NCI-H524 treated with DMSO at 0.1 percent for 48 hours (cell line): ENCODE measurements around the gene GAREM1.
"Not testable (repeated sequence)": the region's sequence is repeated elsewhere in the genome, so short reads cannot be mapped to it uniquely, and the experiment has no call there.

Experiments used
- DNase-seq: peaks from one replicate; lab custom pipeline; 2025; lab: John Stamatoyannopoulos, UW

Gene GAREM1

GRCh38 chr18:32368991-32369390 is 101.7 kb downstream of the GAREM1 start:
- no peak for DNase-seq

DNA sequence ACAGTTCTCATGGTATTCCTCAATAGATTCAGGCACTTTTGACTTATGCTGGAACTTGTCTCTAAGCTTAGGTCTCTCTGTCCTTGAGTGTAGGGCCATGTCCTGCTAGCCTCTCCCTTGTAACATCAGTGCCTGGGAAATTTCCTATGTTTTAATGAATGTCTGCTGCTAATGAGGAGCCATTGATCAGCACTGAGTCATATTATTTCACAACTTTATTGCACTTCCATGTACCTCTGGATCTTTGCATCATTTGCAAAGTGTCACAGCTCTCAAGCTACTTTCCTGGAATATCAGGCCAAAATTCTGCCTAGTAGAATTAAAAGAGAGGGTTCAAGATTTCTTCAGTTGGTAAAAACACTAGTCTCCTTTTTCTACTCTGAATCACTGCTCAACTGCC is 102.5 kb downstream of the GAREM1 start:
- no peak for DNase-seq

- DNase-seq: no peak
These were observed 103.8 kb downstream of the GAREM1 start for GRCh38 chr18:32366586-32367538.

DNA sequence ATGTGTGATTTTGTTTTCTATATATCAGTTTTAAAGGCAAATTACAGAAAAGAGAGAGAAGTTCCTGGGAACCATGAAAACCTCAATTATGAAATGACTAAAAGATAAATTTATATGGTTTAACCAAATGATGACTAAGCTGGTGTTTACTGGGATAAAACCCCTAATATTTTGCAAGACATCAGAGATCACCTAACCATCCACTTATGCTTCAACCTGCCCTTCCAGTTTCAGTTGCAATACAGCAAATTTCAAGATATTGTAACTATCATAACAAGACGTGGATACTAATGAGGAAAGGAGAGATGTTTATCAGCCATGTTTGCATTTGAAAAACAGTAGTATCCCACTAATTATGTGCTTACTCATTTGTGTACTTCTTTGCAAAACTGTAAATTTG is 108.2 kb downstream of the GAREM1 start:
- DNase-seq: no peak

DNA sequence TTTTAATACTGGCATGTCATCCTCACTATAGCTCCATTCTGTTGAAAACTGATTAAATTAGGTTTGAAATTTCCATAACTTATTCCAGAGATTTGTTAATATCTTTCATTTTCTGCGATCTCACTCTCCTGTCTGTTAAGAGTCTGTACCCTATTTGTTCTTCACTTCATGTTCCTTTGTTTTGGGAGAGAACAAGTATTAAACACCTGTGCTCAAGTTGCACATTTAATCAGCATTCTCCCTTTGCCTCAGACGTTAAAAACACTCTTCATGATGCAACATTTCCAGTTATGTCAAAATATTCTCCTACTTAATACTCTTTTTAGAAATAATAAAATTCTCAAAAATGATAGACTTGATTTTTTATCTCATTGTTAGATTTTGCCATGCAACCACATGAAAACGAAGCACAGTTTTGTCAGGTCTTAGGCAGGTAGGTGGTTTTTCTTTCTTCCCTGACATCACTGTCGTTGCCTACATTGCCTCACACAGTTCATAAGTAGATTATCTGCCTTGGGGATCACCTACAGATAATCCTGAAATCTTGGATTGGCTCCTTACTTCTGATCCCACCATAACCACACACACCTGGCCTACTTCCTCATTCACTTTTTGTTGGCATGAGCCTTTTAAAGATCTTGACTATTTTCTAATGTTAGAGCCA is 109.9 kb downstream of the GAREM1 start:
- no peak for DNase-seq

GRCh38 chr18:32358529-32358928 is 112.2 kb downstream of the GAREM1 start:
- DNase-seq: no peak

- no peak for DNase-seq
These were observed 112.6 kb downstream of the GAREM1 start for GRCh38 chr18:32358075-32358474.

DNA sequence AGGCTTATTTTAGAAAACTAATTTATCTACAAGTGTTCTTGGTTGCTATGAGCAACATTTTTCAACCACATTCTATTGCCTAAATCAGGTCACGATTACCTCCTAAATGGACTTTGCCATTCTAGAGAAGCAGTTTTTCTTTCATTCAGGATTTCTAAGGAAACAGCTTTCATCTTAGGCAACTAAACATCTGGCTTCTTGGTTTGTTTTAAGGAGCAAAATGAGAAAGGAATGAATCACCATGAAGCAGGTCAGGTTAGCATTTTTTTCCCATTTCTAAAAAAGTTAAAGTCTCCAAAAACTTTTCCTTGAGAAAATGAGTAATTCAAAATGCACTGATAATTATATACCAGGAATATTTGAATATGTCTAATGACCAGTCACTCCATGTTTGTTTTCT is 114.8 kb downstream of the GAREM1 start:
- DNase-seq: no peak

DNA sequence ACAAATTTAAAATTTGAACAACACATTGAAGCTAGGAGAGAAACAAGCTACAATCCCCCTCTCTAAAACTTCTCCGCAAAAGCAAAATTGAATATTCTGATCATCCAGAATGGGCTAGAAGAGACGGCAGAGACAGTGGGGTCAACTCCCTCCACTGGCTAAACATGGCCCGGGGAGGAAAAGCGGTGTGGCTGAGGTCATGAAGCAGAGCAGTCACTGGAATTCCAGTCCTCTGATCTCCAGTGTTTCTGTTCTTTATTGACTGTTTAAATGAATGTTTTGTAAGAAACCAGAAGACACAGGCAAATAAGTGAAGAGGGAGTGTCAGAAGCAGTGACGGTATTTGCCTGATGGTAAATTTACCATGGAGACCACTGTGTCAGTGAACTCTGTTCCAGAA is 116.2 kb downstream of the GAREM1 start:
- DNase-seq: no peak

DNA sequence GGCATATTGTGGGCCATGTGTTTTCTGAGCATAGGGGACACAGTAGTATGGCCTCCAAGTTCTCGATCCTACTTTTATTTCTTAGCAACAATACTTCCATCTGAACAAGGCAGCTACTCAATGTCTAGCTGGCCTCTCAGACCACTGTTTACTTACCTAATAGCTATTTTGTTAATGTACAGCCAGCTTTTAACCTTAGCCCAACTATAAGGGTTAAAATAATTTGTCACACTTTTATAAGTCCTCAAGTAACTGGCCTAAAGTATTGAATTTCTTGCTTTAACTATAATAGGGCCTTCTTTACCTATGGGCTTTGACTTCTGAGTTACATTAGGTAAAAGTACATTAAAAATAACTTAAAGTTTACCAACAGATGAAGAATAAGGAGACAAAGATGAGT is 117.4 kb downstream of the GAREM1 start:
- no peak for DNase-seq

DNA sequence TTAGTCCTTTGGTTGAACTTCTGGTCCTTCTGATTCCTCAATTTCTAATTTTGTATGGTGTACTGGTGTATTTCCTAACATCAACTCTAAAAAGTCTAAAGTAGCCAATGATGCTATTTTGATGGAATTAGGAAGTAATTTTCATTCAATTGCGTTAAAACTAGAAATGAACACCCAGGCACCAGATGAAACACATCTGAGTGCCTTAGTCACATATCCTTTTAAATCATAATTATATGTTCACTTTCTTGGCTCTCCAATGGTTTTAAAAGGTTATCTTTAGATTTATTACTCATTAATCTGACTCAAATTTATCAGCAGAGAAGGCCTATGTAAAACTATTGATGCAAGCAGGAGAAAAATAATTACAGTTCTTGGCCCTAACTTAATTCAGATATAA is 119.7 kb downstream of the GAREM1 start:
- no peak for DNase-seq

GRCh38 chr18:32349728-32350395 is 120.8 kb downstream of the GAREM1 start:
- no peak for DNase-seq

GRCh38 chr18:32346671-32347070 is 124.0 kb downstream of the GAREM1 start:
- no peak for DNase-seq

- no peak for DNase-seq
These were observed 127.0 kb downstream of the GAREM1 start for GRCh38 chr18:32343634-32344033.

GRCh38 chr18:32341112-32341511 is 129.6 kb downstream of the GAREM1 start:
- not testable (repeated sequence) for DNase-seq

DNA sequence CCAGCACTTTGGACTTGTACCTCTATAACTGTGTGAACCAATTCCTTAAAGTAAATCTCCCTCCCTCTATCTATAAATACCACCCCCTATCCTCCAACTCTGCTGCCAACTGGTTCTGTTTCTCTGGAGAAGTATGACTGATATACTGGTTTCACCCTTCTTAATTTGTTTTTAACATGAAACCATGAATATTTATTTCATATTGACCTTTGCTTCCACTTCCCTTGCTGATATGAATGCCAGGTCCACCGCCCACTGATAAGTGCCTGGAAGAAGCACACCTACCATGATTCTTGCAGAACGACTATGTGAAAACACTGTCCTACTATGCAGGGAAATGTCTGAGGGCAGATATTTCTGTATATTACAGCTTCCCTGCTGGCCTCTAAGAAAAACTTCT is 131.6 kb downstream of the GAREM1 start:
- DNase-seq: no peak

DNA sequence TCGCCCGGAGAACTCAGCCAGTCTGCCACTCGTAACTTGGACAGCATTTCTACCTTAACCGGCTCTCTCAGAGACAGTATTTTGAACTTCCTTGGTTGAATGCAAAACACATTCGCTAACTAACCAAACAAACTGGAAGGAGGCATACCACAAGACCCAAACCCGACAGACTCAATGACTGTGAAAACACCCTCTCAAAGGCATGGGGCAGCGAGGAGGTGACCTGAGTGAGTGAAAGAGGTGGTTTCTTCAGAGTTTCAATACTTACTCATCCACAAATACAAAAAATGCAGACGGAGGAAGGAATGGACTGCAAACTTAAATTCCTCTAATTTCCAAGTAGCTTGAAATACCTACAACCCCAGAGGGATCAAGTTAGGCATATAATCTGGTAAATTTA is 132.9 kb downstream of the GAREM1 start:
- DNase-seq: no peak

DNA sequence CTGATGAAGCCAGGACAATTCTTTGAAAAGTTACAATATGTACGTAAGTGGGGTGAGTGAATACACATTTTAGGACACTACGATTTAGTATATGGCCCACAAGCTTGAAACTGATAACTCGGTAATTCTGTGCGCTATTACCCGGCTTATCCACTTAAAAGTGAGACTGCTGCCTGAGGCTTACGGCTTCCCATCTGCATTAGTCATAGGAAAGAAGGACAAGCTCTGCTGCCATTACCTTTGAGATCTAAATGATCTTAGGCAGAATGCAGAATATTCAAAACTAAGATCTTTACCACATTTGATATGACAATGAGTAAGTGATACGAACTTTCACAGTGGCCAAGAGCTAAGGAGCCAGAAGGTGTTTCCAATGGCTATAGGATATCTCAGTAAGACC is 133.3 kb downstream of the GAREM1 start:
- no peak for DNase-seq

- no peak for DNase-seq
These were observed 135.5 kb downstream of the GAREM1 start for GRCh38 chr18:32335228-32335627.

GRCh38 chr18:32333781-32334180 is 136.9 kb downstream of the GAREM1 start:
- DNase-seq: no peak

GRCh38 chr18:32332708-32333107 is 138.0 kb downstream of the GAREM1 start:
- no peak for DNase-seq

DNA sequence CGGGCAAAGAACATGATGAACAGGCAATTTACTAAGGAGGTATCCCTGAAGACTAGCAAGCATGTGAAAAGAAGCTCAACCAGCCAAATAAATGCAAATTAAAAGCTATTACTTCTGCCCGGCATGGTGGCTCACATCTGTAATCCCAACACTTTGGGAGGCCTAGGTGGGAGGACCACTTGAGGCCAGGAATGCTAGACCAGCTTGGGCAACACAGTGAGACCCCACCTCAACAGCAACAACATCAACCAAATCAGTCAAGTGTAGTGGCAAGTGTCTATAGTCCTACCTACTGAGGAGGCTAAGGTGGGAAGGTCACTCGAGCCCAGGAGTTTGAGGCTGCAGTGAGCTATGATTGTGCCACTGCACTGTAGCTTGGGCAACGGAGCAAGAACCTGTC is 141.7 kb downstream of the GAREM1 start:
- no peak for DNase-seq

- no peak for DNase-seq
These were observed 142.3 kb downstream of the GAREM1 start for GRCh38 chr18:32328379-32328778.
